Measurements from ENCODE around the gene PPP1R14D. TPM values are rescaled to one million over a fixed set of nuclear protein-coding genes. Genes with fewer than 3 reads are reported as not detected.

The PPP1R14D gene
- total and polyA plus RNA-seq, 2 of the 8 experiments (the other 6 are each of a cell fraction or from before 2014, with no cell fraction given): not detected

GRCh38 chr15:40815042-40815698 lies 13.3 kb downstream of the PPP1R14D start (continued):
- TF ChIP-seq ATF2 (IDR thresholded peaks at IDR 0.05; ENCODE audit: low read length) (no peak), BACH1 (IDR thresholded peaks at IDR 0.05; ENCODE audit: low read length) (no peak), EP300 (IDR thresholded peaks at IDR 0.05; ENCODE audit: borderline replicate concordance in 1 of 2, low read depth in 2 of 2, low read length in 2 of 2) (no peak), SP2 (IDR thresholded peaks at IDR 0.05; ENCODE audit: low read length) (no peak), RFX5 (IDR thresholded peaks at IDR 0.05; ENCODE audit: borderline replicate concordance, low read depth, low read length) (no peak), SUZ12 (IDR thresholded peaks at IDR 0.05; ENCODE audit: low read length) (no peak), EGR1 (IDR thresholded peaks at IDR 0.05; ENCODE audit: borderline replicate concordance, low read depth, low read length) (no peak), KDM5A (IDR thresholded peaks at IDR 0.05; ENCODE audit: low read length) (no peak), BCL11A (IDR thresholded peaks at IDR 0.05; ENCODE audit: low read depth in 2 of 2, low read length in 2 of 2) (no peak), JUN (IDR thresholded peaks at IDR 0.05; ENCODE audit: low read depth, low read length) (no peak), GTF2F1 (IDR thresholded peaks at IDR 0.05; ENCODE audit: borderline replicate concordance, low read depth, low read length) (no peak), CHD2 (IDR thresholded peaks at IDR 0.05; ENCODE audit: low read length) (no peak), RBBP5 (IDR thresholded peaks at IDR 0.05; ENCODE audit: borderline replicate concordance, low read depth, low read length) (no peak)
